Liver (tissue), 3 donors: ENCODE measurements around the gene KLHL12.

Experiments
- EGR1 ChIP-seq, 2 donors: IDR thresholded peaks; 2 replicates each; pipeline ENCODE4 v1.6.1; 2016 to 2018; ENCODE audit warnings: antibody characterized with exemption in 2 of 2, low read depth in 2 of 2
- GABPA ChIP-seq, 2 donors: IDR thresholded peaks in 1 of 2; conservative IDR thresholded peaks in 1 of 2; 2 replicates each; pipeline ENCODE4 v1.6.1; 2016; ENCODE audit warnings: antibody characterized with exemption in 2 of 2, mild to moderate bottlenecking in 1 of 2, moderate library complexity in 1 of 2
- SP1 ChIP-seq: IDR thresholded peaks from 2 replicates; pipeline ENCODE4 v1.6.1; 2018; ENCODE audit warnings: antibody characterized with exemption, mild to moderate bottlenecking
- TAF1 ChIP-seq: conservative IDR thresholded peaks from 2 replicates; pipeline ENCODE4 v1.6.1; 2016; ENCODE audit warnings: antibody characterized with exemption, mild to moderate bottlenecking
- TF ChIP-seq, protein P1 (sequence below): fragments of 150-350 bp; IDR thresholded peaks from 2 replicates; pipeline ENCODE4 v1.5.1; 2017; ENCODE audit warnings: improper control_type of control experiment, low read depth, low read length; ENCODE audit not compliant: missing input control
- TF ChIP-seq, protein P2 (sequence below): IDR thresholded peaks from 2 replicates; pipeline ENCODE4 v1.6.1; 2016; ENCODE audit warnings: antibody characterized with exemption, mild to moderate bottlenecking
- TF ChIP-seq, protein P3 (sequence below): IDR thresholded peaks from 2 replicates; pipeline ENCODE4 v1.6.1; 2016; ENCODE audit warnings: antibody characterized with exemption
- TF ChIP-seq, protein P4 (sequence below): IDR thresholded peaks from 2 replicates; pipeline ENCODE4 v1.6.1; 2016; ENCODE audit warnings: antibody characterized with exemption
- donor health status: healthy.
- donor health status: healthy.

DNA sequence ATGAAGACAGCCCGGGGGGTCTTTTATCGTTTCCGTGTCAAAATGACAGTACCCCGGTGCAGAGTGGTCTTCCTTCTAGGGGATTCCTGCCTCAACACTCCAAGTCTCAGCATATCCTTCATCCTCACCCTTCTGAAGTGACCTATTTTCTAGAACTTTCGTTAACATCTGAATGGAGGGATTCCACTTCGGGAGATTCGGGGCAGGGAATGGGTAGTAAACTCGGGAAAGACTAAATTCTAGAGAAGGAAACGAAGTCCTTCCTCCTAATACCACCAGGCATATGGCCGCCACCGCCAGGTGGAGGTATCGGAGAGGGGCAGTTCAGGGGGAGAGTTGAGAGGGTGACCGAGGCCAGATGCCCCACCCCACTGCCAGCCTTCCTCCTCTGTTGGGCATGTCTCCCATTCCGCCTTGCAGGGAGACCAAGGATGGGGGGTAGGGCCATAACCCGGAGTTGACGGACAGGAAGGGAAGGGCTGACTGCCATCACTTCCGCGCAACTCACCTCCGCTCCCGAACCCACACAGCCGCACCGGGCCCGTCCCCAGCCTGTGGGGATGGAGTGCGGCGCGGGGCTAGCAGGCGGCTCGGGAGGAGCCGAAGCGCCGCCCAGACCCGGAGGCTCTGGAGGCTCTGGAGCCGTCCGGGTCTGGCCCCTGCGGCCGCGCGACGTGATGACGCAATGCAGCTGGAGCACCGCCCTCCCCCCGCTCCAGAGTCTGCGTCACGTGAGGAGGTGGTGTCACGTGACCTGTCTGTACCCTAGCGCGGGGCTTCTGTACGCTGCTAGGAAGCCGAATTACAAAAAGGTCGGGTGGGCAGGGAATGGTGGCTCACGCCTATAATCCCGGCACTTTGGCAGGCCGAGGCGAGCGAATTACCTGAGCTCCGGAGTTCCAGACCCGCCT, at the start of gene KLHL12:
- TF ChIP-seq, protein P1, sequence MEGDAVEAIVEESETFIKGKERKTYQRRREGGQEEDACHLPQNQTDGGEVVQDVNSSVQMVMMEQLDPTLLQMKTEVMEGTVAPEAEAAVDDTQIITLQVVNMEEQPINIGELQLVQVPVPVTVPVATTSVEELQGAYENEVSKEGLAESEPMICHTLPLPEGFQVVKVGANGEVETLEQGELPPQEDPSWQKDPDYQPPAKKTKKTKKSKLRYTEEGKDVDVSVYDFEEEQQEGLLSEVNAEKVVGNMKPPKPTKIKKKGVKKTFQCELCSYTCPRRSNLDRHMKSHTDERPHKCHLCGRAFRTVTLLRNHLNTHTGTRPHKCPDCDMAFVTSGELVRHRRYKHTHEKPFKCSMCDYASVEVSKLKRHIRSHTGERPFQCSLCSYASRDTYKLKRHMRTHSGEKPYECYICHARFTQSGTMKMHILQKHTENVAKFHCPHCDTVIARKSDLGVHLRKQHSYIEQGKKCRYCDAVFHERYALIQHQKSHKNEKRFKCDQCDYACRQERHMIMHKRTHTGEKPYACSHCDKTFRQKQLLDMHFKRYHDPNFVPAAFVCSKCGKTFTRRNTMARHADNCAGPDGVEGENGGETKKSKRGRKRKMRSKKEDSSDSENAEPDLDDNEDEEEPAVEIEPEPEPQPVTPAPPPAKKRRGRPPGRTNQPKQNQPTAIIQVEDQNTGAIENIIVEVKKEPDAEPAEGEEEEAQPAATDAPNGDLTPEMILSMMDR = peak; percentile 56
- TF ChIP-seq TAF1 = no peak
- TF ChIP-seq, protein P2, sequence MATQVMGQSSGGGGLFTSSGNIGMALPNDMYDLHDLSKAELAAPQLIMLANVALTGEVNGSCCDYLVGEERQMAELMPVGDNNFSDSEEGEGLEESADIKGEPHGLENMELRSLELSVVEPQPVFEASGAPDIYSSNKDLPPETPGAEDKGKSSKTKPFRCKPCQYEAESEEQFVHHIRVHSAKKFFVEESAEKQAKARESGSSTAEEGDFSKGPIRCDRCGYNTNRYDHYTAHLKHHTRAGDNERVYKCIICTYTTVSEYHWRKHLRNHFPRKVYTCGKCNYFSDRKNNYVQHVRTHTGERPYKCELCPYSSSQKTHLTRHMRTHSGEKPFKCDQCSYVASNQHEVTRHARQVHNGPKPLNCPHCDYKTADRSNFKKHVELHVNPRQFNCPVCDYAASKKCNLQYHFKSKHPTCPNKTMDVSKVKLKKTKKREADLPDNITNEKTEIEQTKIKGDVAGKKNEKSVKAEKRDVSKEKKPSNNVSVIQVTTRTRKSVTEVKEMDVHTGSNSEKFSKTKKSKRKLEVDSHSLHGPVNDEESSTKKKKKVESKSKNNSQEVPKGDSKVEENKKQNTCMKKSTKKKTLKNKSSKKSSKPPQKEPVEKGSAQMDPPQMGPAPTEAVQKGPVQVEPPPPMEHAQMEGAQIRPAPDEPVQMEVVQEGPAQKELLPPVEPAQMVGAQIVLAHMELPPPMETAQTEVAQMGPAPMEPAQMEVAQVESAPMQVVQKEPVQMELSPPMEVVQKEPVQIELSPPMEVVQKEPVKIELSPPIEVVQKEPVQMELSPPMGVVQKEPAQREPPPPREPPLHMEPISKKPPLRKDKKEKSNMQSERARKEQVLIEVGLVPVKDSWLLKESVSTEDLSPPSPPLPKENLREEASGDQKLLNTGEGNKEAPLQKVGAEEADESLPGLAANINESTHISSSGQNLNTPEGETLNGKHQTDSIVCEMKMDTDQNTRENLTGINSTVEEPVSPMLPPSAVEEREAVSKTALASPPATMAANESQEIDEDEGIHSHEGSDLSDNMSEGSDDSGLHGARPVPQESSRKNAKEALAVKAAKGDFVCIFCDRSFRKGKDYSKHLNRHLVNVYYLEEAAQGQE = peak; percentile 87
- TF ChIP-seq EGR1 (IDR thresholded peaks at IDR 0.05; ENCODE audit: low read depth in 2 of 2) = peak in 1 of 2 donors; percentile 42
- TF ChIP-seq SP1 = peak; percentile 60
- TF ChIP-seq, protein P3, sequence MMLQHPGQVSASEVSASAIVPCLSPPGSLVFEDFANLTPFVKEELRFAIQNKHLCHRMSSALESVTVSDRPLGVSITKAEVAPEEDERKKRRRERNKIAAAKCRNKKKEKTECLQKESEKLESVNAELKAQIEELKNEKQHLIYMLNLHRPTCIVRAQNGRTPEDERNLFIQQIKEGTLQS = peak; percentile 82
- TF ChIP-seq, protein P4, sequence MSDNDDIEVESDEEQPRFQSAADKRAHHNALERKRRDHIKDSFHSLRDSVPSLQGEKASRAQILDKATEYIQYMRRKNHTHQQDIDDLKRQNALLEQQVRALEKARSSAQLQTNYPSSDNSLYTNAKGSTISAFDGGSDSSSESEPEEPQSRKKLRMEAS = peak; percentile 49
- TF ChIP-seq GABPA (IDR thresholded peaks at IDR 0.05 in 1 of 2, conservative IDR thresholded peaks at IDR 0.05 in 1 of 2) = peak in 1 of 2 donors; percentile 53
